ENCODE measurements around the gene ACOT13. TPM values are rescaled to one million over a fixed set of nuclear protein-coding genes. Genes with fewer than 3 reads are reported as not detected.

The ACOT13 gene
- 10 to 100 TPM in 1 of 2 donors, 1 to 10 TPM in 1; 7.3 to 24.1 TPM for total RNA-seq
- polyA plus RNA-seq (ENCODE audit: insufficient read length in 2 of 2) = 10 to 100 TPM; 19.1 to 21.5 TPM
- long read RNA-seq, donor 1, full-length matches to known transcripts = 17 of 22 reads
- long read RNA-seq, donor 1, partial matches to known transcripts = 5 of 22 reads
- long read RNA-seq, donor 1, other reads (novel, unspliced or antisense) = 0 of 22 reads
- long read RNA-seq, donor 2, full-length matches to known transcripts = 3 of 3 reads
- long read RNA-seq, donor 2, partial matches to known transcripts = 0 of 3 reads
- long read RNA-seq, donor 2, other reads (novel, unspliced or antisense) = 0 of 3 reads
- long read RNA-seq, donor 3, full-length matches to known transcripts = 7 of 7 reads
- long read RNA-seq, donor 3, partial matches to known transcripts = 0 of 7 reads
- long read RNA-seq, donor 3, other reads (novel, unspliced or antisense) = 0 of 7 reads
- long read RNA-seq, donor 4, full-length matches to known transcripts = 49 of 71 reads
- long read RNA-seq, donor 4, partial matches to known transcripts = 22 of 71 reads
- long read RNA-seq, donor 4, other reads (novel, unspliced or antisense) = 0 of 71 reads

- WGBS (ENCODE audit: insufficient coverage) = under 1% methylated on average over 61 of the region's 62 CpGs
- Histone ChIP-seq H3K4me3 (ENCODE audit: low read depth, low read length) (peak within 1 kb of the TSS; percentile 99), H3K27ac (ENCODE audit: low read depth, low read length) (peak within 1 kb of the TSS; percentile 95), H3K4me1 (ENCODE audit: control insufficient read depth, insufficient read depth, low read length) (peaks cover 7% of the 10 kb centered on the region), H3K27me3 (ENCODE audit: control insufficient read depth, insufficient read depth, low read length) (no peaks in the 10 kb centered on the region), H3K9me3 (ENCODE audit: control insufficient read depth, insufficient read depth, low read length) (peaks cover 8% of the 10 kb centered on the region), H3K36me3 (ENCODE audit: control insufficient read depth, insufficient read depth, low read length) (no peaks in the 10 kb centered on the region)
- peak; percentile 93 to 99 (median 95) for DNase-seq (ENCODE audit: low read depth in 4 of 6, low spot score in 6 of 6)
Measured at GRCh38 chr6:24666641-24667377, at the start of gene ACOT13, which contains the start of gene TDP2. Gene ACOT13, plus strand, starts transcription at chr6:24667077. Its CDS starts 187 bp downstream, at chr6:24667264. Gene TDP2, minus strand, starts transcription at chr6:24666899. Its CDS starts 37 bp downstream, at chr6:24666862.

GRCh38 chr6:24619661-24620060 lies 47.2 kb upstream of the ACOT13 start:
- DNase-seq (ENCODE audit: low read depth in 4 of 6, low spot score in 6 of 6) = peak in 1 of 6 donors; percentile 45
- Histone ChIP-seq H3K4me1 (ENCODE audit: control insufficient read depth, insufficient read depth, low read length) (no peaks in the 10 kb centered on the region), H3K36me3 (ENCODE audit: control insufficient read depth, insufficient read depth, low read length) (no peaks in the 10 kb centered on the region), H3K4me3 (ENCODE audit: low read depth, low read length) (no peak overlapping the region), H3K27ac (ENCODE audit: low read depth, low read length) (no peak overlapping the region), H3K27me3 (ENCODE audit: control insufficient read depth, insufficient read depth, low read length) (no peaks in the 10 kb centered on the region), H3K9me3 (ENCODE audit: control insufficient read depth, insufficient read depth, low read length) (no peaks in the 10 kb centered on the region)
- WGBS (ENCODE audit: insufficient coverage) = 94% methylated on average over 2 of the region's 5 CpGs

DNA sequence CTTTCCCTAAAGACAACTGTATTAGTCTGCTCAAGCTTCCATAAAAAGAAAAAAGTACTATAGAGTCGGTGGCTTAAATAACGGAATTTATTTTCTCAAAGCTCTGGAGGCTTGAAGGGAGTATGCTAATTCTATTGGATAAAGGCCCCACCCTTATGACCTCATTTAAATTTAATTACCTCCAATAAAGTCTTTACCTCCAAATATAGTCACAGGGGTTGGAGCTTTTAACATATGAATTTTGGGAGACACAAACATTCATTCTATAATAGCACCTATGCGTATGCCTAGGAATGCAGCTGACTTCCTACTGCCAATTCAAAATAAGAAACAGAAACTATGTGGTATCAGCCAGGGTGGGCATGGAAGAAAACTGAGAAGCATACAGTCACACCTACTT lies 46.2 kb upstream of the ACOT13 start:
- WGBS (ENCODE audit: insufficient coverage) = no CpG with 5 or more reads among the region's 3 CpGs
- H3K27me3 ChIP-seq (ENCODE audit: control insufficient read depth, insufficient read depth, low read length) = no peaks in the 10 kb centered on the region
- DNase-seq (ENCODE audit: low read depth in 4 of 6, low spot score in 6 of 6) = no peak

GRCh38 chr6:24621626-24622289 lies 45.1 kb upstream of the ACOT13 start:
- 83% methylated on average over 6 of the region's 7 CpGs for WGBS (ENCODE audit: insufficient coverage)
- DNase-seq (ENCODE audit: low read depth in 4 of 6, low spot score in 6 of 6) = no peak

More for the DNA sequence above, 46.2 kb upstream of the ACOT13 start:
- Histone ChIP-seq H3K4me1 (ENCODE audit: control insufficient read depth, insufficient read depth, low read length) (no peaks in the 10 kb centered on the region), H3K9me3 (ENCODE audit: control insufficient read depth, insufficient read depth, low read length) (no peaks in the 10 kb centered on the region), H3K27ac (ENCODE audit: low read depth, low read length) (no peak overlapping the region), H3K36me3 (ENCODE audit: control insufficient read depth, insufficient read depth, low read length) (no peaks in the 10 kb centered on the region), H3K4me3 (ENCODE audit: low read depth, low read length) (no peak overlapping the region)

DNA sequence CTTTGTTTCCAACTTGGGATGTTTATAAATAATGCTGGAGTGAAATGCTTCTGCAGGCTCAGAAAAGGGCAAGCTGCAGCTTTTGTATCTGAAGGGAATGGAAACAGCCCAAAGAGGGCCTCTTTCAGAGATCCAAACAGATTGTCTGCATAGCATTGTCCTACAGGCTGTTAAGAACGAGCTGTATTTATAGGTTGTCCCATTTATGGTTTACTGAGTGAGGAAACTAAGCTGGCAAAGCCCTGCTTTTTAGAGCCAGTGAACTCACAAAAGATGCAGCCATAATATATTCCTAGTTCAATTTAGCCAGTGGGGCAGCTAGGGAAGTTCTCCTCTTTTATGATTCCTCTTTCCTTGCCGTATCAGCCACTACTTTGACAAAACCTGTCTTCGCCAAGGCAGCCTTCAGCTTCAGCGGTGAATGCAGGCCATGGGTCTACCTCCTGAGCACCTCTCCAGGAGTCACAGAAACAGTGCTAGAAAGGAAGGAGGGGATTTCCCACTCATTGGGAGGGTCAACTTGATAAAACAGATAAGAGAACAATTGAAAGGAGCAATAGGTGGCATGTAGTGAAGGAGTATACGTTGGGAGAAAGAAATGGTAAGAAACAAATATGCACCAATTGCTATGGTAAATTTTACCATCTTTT lies 35.9 kb upstream of the ACOT13 start:
- H3K9me3 ChIP-seq (ENCODE audit: control insufficient read depth, insufficient read depth, low read length) = no peaks in the 10 kb centered on the region
- H3K36me3 ChIP-seq (ENCODE audit: control insufficient read depth, insufficient read depth, low read length) = no peaks in the 10 kb centered on the region
- WGBS (ENCODE audit: insufficient coverage) = 0% methylated on average over 1 of the region's 5 CpGs
- H3K27ac ChIP-seq (ENCODE audit: low read depth, low read length) = no peak overlapping the region
- H3K4me3 ChIP-seq (ENCODE audit: low read depth, low read length) = no peak overlapping the region
- no peaks in the 10 kb centered on the region for H3K27me3 ChIP-seq (ENCODE audit: control insufficient read depth, insufficient read depth, low read length)
- peak in 2 of 6 donors; percentile 30 to 68 for DNase-seq (ENCODE audit: low read depth in 4 of 6, low spot score in 6 of 6)
- H3K4me1 ChIP-seq (ENCODE audit: control insufficient read depth, insufficient read depth, low read length) = no peaks in the 10 kb centered on the region

More at GRCh38 chr6:24621626-24622289, 45.1 kb upstream of the ACOT13 start:
- no peaks in the 10 kb centered on the region for H3K36me3 ChIP-seq (ENCODE audit: control insufficient read depth, insufficient read depth, low read length)
- no peaks in the 10 kb centered on the region for H3K27me3 ChIP-seq (ENCODE audit: control insufficient read depth, insufficient read depth, low read length)
- no peaks in the 10 kb centered on the region for H3K4me1 ChIP-seq (ENCODE audit: control insufficient read depth, insufficient read depth, low read length)
- H3K9me3 ChIP-seq (ENCODE audit: control insufficient read depth, insufficient read depth, low read length) = no peaks in the 10 kb centered on the region
- no peak overlapping the region for H3K27ac ChIP-seq (ENCODE audit: low read depth, low read length)
- H3K4me3 ChIP-seq (ENCODE audit: low read depth, low read length) = no peak overlapping the region

DNA sequence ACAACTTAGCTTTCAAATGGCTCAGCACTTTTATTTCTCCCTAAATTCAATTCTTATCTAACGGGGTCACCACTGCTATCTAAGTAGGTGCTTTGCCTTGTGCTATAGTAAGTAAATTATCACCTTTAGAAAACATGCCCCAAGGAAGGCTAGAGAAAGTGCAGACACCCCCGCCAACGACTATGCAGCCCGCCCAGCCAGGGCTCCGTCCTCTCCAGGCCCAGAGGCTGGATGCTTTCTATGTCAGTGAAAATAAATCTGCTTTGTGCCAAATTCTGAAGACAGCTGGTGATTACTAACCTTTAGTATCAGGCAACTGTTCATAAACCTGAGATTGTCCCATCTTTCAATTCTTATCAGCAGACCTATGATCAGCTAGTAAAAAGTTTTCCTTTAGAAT lies 35.2 kb upstream of the ACOT13 start:
- Histone ChIP-seq H3K4me1 (ENCODE audit: control insufficient read depth, insufficient read depth, low read length) (no peaks in the 10 kb centered on the region), H3K27ac (ENCODE audit: low read depth, low read length) (no peak overlapping the region), H3K27me3 (ENCODE audit: control insufficient read depth, insufficient read depth, low read length) (no peaks in the 10 kb centered on the region), H3K4me3 (ENCODE audit: low read depth, low read length) (no peak overlapping the region), H3K9me3 (ENCODE audit: control insufficient read depth, insufficient read depth, low read length) (no peaks in the 10 kb centered on the region), H3K36me3 (ENCODE audit: control insufficient read depth, insufficient read depth, low read length) (no peaks in the 10 kb centered on the region)
- WGBS (ENCODE audit: insufficient coverage) = no CpG with 5 or more reads among the region's 5 CpGs
- no peak for DNase-seq (ENCODE audit: low read depth in 4 of 6, low spot score in 6 of 6)

- DNase-seq (ENCODE audit: low read depth in 4 of 6, low spot score in 6 of 6) = no peak
- Histone ChIP-seq H3K27ac (ENCODE audit: low read depth, low read length) (no peak overlapping the region), H3K27me3 (ENCODE audit: control insufficient read depth, insufficient read depth, low read length) (no peaks in the 10 kb centered on the region), H3K4me1 (ENCODE audit: control insufficient read depth, insufficient read depth, low read length) (no peaks in the 10 kb centered on the region), H3K4me3 (ENCODE audit: low read depth, low read length) (no peak overlapping the region), H3K9me3 (ENCODE audit: control insufficient read depth, insufficient read depth, low read length) (no peaks in the 10 kb centered on the region), H3K36me3 (ENCODE audit: control insufficient read depth, insufficient read depth, low read length) (no peaks in the 10 kb centered on the region)
- WGBS (ENCODE audit: insufficient coverage) = no CpG with 5 or more reads among the region's 1 CpG
Measured at GRCh38 chr6:24632573-24632972, 34.3 kb upstream of the ACOT13 start.

- Histone ChIP-seq H3K27me3 (ENCODE audit: control insufficient read depth, insufficient read depth, low read length) (no peaks in the 10 kb centered on the region), H3K4me1 (ENCODE audit: control insufficient read depth, insufficient read depth, low read length) (no peaks in the 10 kb centered on the region), H3K4me3 (ENCODE audit: low read depth, low read length) (no peak overlapping the region), H3K36me3 (ENCODE audit: control insufficient read depth, insufficient read depth, low read length) (no peaks in the 10 kb centered on the region), H3K9me3 (ENCODE audit: control insufficient read depth, insufficient read depth, low read length) (no peaks in the 10 kb centered on the region), H3K27ac (ENCODE audit: low read depth, low read length) (no peak overlapping the region)
- no peak for DNase-seq (ENCODE audit: low read depth in 4 of 6, low spot score in 6 of 6)
Measured at GRCh38 chr6:24636681-24637080, 30.2 kb upstream of the ACOT13 start.

- H3K27me3 ChIP-seq (ENCODE audit: control insufficient read depth, insufficient read depth, low read length) = peaks cover 4% of the 10 kb centered on the region
- no peaks in the 10 kb centered on the region for H3K4me1 ChIP-seq (ENCODE audit: control insufficient read depth, insufficient read depth, low read length)
- H3K4me3 ChIP-seq (ENCODE audit: low read depth, low read length) = no peak overlapping the region
- no peaks in the 10 kb centered on the region for H3K9me3 ChIP-seq (ENCODE audit: control insufficient read depth, insufficient read depth, low read length)
- no CpG with 5 or more reads among the region's 1 CpG for WGBS (ENCODE audit: insufficient coverage)
- H3K27ac ChIP-seq (ENCODE audit: low read depth, low read length) = no peak overlapping the region
- no peaks in the 10 kb centered on the region for H3K36me3 ChIP-seq (ENCODE audit: control insufficient read depth, insufficient read depth, low read length)
- no peak for DNase-seq (ENCODE audit: low read depth in 4 of 6, low spot score in 6 of 6)
Measured at GRCh38 chr6:24640166-24640565, 26.7 kb upstream of the ACOT13 start.

All from spinal cord (tissue), 10 donors.